ENCODE measurements around the gene ERBB4. TPM values are rescaled to one million over a fixed set of nuclear protein-coding genes. Genes with fewer than 3 reads are reported as not detected.

Gene ERBB4
- total RNA-seq, 2 experiments from 2014 or later, result not detected

GRCh38 chr2:212357606-212358005, 181.0 kb downstream of the ERBB4 start:
- Mint-ChIP-seq H3K4me3 (no peak overlapping the region), H3K9me3 (no peaks in the 10 kb centered on the region), H3K27ac (no peak overlapping the region), H3K4me1 (ENCODE audit: low read depth) (no peaks in the 10 kb centered on the region), H3K36me3 (ENCODE audit: low read depth) (no peaks in the 10 kb centered on the region), H3K27me3 (no peaks in the 10 kb centered on the region)
- intact Hi-C loops (cut with DNase I, micrococcal nuclease), result no loop called here
- H3K36me3 ChIP-seq (ENCODE audit: insufficient read depth, low read length), result no peaks in the 10 kb centered on the region
- POLR2A ChIA-PET, result no interaction called here
- ATAC-seq (ENCODE audit: poor library complexity) (no peak), DNase-seq (no peak)
- no peak overlapping the region for H3K4me3 ChIP-seq (ENCODE audit: low read length)
- CTCF ChIA-PET, result no interaction called here
- H3K9me3 ChIP-seq (ENCODE audit: control insufficient read depth in 1 of 2, insufficient read depth in 1 of 2, low read length in 2 of 2), result no peaks in the 10 kb centered on the region
- TF ChIP-seq CTCF (IDR thresholded peaks at IDR 0.05), result no peak
- H3K27me3 ChIP-seq (ENCODE audit: control insufficient read depth in 1 of 2, insufficient read depth in 2 of 2, low read length in 2 of 2), result no peaks in the 10 kb centered on the region
- no peaks in the 10 kb centered on the region for H3K4me1 ChIP-seq (ENCODE audit: insufficient read depth, low read length)
- H3K27ac ChIP-seq (ENCODE audit: low read depth in 1 of 2, low read length in 2 of 2), result no peak overlapping the region

- POLR2A ChIA-PET, result no interaction called here
- intact Hi-C loops (cut with DNase I, micrococcal nuclease), result no loop called here
- ATAC-seq (ENCODE audit: poor library complexity), result no peak
These were observed 184.2 kb downstream of the ERBB4 start for GRCh38 chr2:212354382-212354781.

GRCh38 chr2:212348501-212348900, 190.1 kb downstream of the ERBB4 start:
- no peak for ATAC-seq (ENCODE audit: poor library complexity)
- Mint-ChIP-seq H3K36me3 (ENCODE audit: low read depth) (no peaks in the 10 kb centered on the region), H3K4me3 (no peak overlapping the region), H3K27me3 (no peaks in the 10 kb centered on the region), H3K4me1 (ENCODE audit: low read depth) (no peaks in the 10 kb centered on the region), H3K9me3 (no peaks in the 10 kb centered on the region), H3K27ac (no peak overlapping the region)
- H3K36me3 ChIP-seq (ENCODE audit: insufficient read depth, low read length), result no peaks in the 10 kb centered on the region
- no peak overlapping the region for H3K27ac ChIP-seq (ENCODE audit: low read depth in 1 of 2, low read length in 2 of 2)
- ChIA-PET POLR2A (no interaction called here), CTCF (no interaction called here)
- no peak for TF ChIP-seq CTCF (IDR thresholded peaks at IDR 0.05)
- intact Hi-C loops (cut with DNase I, micrococcal nuclease), result no loop called here
- H3K27me3 ChIP-seq (ENCODE audit: control insufficient read depth in 1 of 2, insufficient read depth in 2 of 2, low read length in 2 of 2), result no peaks in the 10 kb centered on the region
- H3K9me3 ChIP-seq (ENCODE audit: control insufficient read depth in 1 of 2, insufficient read depth in 1 of 2, low read length in 2 of 2), result no peaks in the 10 kb centered on the region
- no peak for DNase-seq
- H3K4me1 ChIP-seq (ENCODE audit: insufficient read depth, low read length), result no peaks in the 10 kb centered on the region
- no peak overlapping the region for H3K4me3 ChIP-seq (ENCODE audit: low read length)

More at GRCh38 chr2:212354382-212354781, 184.2 kb downstream of the ERBB4 start:
- no peaks in the 10 kb centered on the region for H3K36me3 ChIP-seq (ENCODE audit: insufficient read depth, low read length)
- no peak for TF ChIP-seq CTCF (IDR thresholded peaks at IDR 0.05)
- no peaks in the 10 kb centered on the region for H3K4me1 Mint-ChIP-seq (ENCODE audit: low read depth)
- no peak overlapping the region for H3K4me3 ChIP-seq (ENCODE audit: low read length)
- H3K9me3 ChIP-seq (ENCODE audit: control insufficient read depth in 1 of 2, insufficient read depth in 1 of 2, low read length in 2 of 2), result no peaks in the 10 kb centered on the region
- no peaks in the 10 kb centered on the region for H3K36me3 Mint-ChIP-seq (ENCODE audit: low read depth)
- H3K27ac ChIP-seq (ENCODE audit: low read depth in 1 of 2, low read length in 2 of 2), result no peak overlapping the region
- no peaks in the 10 kb centered on the region for H3K27me3 Mint-ChIP-seq
- CTCF ChIA-PET, result no interaction called here
- no peak for DNase-seq
- H3K9me3 Mint-ChIP-seq, result no peaks in the 10 kb centered on the region
- no peaks in the 10 kb centered on the region for H3K4me1 ChIP-seq (ENCODE audit: insufficient read depth, low read length)
- H3K27me3 ChIP-seq (ENCODE audit: control insufficient read depth in 1 of 2, insufficient read depth in 2 of 2, low read length in 2 of 2), result no peaks in the 10 kb centered on the region
- no peak overlapping the region for H3K4me3 Mint-ChIP-seq
- no peak overlapping the region for H3K27ac Mint-ChIP-seq

Measured in CD4-positive, alpha-beta T cell (primary cell).